GM18499 (cell line): Measurements from ENCODE around the gene SLC33A1.

ENCODE experiments used
- ATAC-seq: cut with Tn5 transposase; IDR thresholded peaks from one replicate; pipeline ENCODE4 v1.9.1; 2021; ENCODE audit warnings: moderate number of reproducible peaks; ENCODE audit not compliant: insufficient read depth, unreplicated experiment

SLC33A1 gene

DNA sequence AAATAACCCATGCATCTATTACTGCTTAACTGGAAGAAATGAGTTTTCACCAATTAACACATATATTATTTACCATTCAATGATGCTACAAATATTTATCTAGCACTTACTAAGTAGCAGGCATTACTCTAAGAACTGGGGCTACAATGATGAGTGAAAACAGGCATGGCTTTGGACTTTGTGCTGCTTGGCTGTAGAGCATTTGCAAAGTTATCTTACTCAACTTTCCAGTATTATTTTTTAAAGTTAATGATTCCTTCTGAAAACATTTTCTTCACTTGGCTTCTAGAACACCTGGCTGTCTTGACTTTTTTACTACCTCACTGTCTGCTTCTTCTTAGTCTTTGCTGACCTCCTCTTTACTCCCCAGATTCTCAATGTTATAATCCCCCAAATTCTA is 49.9 kb downstream of the SLC33A1 start:
- no peak for ATAC-seq

DNA sequence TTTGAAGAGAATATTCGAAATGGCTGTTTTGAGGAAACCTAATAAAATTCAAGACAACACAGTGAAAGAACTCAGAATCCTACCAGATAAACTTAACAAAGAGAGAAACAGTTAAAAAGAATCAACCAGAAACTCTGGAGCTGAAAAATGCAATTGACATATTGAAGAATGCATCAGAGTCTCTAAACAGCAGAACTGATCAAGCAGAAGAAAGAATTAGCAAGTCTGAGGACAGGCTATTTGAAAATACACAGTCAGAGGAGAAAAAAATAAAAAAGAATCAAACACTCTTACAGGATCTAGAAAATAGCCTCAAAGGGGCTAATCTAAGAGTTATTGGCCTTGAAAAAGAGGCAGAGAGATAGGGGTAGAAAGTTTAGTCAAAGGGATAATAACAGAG is 61.7 kb downstream of the SLC33A1 start:
- no peak for ATAC-seq

DNA sequence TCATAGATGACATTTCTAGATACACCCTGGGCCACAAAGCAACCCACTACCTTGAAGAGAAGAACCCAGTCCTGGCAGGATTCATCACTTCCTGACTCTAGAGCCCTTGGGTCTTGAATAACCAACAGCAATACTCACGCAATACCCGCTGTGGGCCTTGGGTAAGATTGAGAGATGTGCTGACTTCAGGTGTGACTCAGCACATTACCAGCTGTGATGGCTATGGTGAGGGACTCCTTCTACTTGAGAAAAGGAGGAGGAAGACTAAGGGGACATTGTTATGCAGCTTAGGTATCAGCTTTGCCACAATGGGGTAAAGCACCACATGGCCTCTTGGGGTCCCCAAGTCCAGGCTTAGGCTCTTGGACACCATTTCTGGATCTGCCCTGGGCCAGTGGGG is 63.0 kb downstream of the SLC33A1 start:
- no peak for ATAC-seq

DNA sequence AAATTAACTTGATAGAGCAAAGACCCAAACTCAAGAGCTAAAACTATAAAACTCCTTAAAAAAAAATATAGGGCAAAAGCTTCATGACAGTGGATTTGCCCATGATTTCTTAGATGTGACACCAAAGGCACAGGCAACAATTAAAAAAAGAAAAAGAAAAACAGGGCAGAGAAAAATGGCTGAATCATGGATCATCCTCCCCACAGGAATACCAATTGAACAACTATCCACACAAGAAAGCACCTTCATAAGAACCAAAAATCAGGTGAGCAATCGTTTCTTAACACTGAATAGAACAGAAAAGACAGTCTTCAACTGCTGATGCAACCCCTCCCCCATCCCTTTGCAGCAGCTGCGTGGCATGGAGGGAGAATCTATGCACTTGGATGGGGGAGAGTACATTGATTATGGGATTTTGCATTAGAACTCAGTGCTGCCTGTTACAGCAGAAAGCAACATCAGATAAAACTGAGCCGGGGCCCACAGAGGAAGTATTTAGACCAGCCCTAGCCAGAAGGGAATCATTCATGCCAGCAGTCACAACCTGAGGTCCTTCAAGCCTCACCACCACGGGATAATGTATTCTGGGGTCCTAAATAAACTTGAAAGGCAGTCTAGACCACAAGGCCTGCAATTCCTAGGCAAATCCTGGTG is 63.8 kb downstream of the SLC33A1 start:
- no peak for ATAC-seq

DNA sequence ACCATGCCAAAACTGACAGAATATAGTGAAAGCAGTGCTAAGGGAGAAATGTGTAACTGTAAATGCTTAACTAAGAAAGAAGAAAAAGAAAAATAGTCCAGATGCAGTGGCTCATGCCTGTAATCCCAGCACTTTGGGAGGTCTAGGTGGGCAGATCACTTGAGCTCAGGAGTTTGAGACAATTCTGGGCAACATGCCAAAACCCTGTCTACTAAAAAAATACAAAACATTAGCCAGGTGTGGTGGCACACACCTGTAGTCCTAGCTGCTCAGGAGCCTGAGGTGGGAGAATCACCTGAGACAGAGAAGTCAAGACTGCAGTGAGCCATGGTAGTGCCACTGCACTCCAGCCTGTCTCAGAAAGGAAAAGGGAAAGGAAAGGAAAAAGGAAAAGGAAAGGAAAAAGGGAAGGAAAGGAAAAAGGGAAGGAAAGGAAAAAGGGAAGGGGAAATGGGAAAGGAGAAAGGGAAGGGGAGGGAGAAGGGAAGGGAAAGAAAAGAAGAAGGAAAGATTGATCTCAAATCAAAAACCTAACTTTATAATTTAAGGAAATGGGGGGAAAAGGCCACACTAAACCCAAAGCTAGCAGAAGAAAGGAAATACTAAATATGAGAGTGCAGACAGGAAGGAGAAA is 68.4 kb downstream of the SLC33A1 start:
- ATAC-seq, result no peak

DNA sequence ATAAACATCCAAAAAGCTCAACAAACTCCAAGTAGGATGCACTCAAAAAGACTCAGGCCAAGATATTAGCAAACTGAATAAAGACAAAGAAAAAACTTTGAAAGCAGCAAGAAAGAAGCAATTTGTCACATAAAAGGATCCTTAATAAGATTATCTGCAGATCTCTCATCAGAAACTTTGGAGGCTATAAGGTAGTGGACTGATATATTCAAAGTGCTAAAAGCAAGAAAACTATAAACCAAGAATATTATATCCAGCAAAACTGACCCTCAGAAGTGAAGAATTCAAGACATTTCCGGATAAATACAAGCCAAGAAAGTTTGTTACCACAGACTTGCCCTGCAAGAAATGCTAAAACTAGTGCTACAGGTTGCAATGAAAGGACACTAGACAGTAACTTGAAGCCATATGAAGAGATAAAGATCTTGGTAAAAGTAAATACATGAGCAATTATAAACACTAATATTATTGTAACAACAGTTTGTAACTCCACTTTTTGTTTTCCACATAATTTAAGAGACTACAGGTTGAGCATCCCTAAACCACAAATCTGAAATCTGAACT is 71.8 kb downstream of the SLC33A1 start:
- ATAC-seq, result no peak

DNA sequence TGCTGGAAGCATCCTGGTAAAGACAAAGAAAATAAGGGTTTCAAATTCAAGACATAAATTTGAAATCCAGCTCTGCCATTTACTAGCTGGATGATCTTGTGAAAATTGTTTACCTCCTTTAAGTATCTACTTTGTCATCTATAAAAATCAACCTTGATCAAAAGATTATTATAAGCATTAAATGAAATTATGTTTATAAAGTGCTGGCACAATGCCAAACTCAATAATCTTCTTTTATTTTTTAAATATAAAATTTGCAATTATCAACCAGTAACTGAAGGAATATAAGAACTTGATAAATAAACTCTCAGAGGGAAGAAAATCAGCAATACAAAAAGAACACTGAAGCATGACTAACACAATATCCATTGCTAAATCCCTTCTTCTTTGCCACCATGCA is 73.9 kb downstream of the SLC33A1 start:
- no peak for ATAC-seq

DNA sequence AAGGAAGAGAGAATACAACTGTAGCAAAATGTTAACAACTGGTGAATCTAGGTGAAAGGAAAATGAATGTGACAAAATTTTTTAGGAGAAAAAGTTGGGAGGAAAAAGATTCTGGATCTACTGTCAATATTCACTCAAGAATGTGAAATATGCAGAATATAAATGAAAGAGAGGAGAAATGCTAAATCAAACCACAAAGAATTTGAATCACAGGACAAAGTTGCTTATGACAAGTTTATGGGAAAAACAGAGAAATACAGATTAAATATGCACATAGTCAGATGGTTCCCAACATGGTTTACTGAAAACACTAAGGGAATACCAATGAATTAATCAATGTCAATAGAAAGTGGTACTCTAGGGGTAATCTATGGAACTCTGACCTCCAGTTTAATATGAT is 75.8 kb downstream of the SLC33A1 start:
- no peak for ATAC-seq

DNA sequence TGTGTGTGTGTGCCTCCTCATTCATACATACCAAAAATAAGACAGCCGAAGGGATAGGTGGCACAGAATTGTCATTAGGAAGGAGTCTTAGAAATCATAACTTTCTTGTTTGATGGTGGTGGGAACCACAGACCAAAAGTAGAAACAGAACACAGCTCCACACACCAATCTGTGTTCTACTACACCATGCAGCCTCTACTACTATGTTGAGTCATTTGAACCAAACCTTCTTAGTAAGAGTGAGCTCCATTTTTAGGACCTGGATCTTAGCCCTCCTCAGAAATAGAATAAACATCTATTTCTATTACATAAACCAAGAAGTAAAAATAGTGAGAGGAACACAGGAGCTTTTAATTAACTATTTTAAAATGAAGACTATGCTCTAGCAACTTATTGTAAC is 81.4 kb downstream of the SLC33A1 start:
- ATAC-seq, result no peak

DNA sequence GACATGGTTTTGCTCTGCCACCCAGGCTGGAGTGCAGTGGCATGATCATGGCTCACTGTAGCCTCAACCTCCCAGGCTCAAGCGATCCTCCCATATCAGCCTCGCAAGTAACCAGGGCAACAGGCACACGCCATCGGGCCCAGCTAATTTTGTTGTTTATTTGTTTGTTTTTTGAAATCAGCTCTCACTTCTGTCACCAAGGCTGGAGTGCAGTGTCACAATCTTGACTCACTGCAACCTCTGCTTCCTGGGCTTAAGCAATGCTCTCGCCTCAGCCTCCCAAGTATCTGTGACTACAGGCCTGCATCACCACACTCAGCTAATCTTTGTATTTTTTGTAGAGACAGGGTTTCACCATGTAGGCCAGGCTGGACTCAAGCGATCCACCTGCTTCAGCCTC is 83.1 kb downstream of the SLC33A1 start:
- no peak for ATAC-seq
